HG03460 (cell line): ENCODE measurements around the gene SGK1.

Experiments used
- ATAC-seq: cut with Tn5 transposase; IDR thresholded peaks from one replicate; pipeline ENCODE4 v1.9.1; 2021; ENCODE audit not compliant: unreplicated experiment

The SGK1 gene

GRCh38 chr6:134317471-134318131 is at the start of gene SGK1:
Gene SGK1, minus strand, starts transcription at chr6:134318112. Its CDS starts 652 bp downstream, at chr6:134317460.
- no peak for ATAC-seq

- ATAC-seq: no peak
Measured at GRCh38 chr6:134363323-134364039, 45.6 kb upstream of the SGK1 start.

GRCh38 chr6:134361011-134361410 is 43.1 kb upstream of the SGK1 start:
- no peak for ATAC-seq

- no peak for ATAC-seq
Measured at GRCh38 chr6:134359302-134359701, 41.4 kb upstream of the SGK1 start.

- no peak for ATAC-seq
Measured at GRCh38 chr6:134358320-134358719, 40.4 kb upstream of the SGK1 start.

- ATAC-seq: no peak
Measured at GRCh38 chr6:134357022-134357487, 39.1 kb upstream of the SGK1 start.

GRCh38 chr6:134356405-134356804 is 38.5 kb upstream of the SGK1 start:
- ATAC-seq: no peak

- no peak for ATAC-seq
Measured at GRCh38 chr6:134352786-134353480, 35.0 kb upstream of the SGK1 start.

- no peak for ATAC-seq
Measured at GRCh38 chr6:134351615-134352474, 33.9 kb upstream of the SGK1 start.

- ATAC-seq: no peak
Measured at GRCh38 chr6:134347885-134348805, 30.2 kb upstream of the SGK1 start.

- no peak for ATAC-seq
Measured at GRCh38 chr6:134346932-134347545, 29.1 kb upstream of the SGK1 start.

- no peak for ATAC-seq
Measured at GRCh38 chr6:134345789-134346188, 27.9 kb upstream of the SGK1 start.

GRCh38 chr6:134343066-134343465 is 25.2 kb upstream of the SGK1 start:
- no peak for ATAC-seq

- no peak for ATAC-seq
Measured at GRCh38 chr6:134341999-134342567, 24.2 kb upstream of the SGK1 start.

- no peak for ATAC-seq
Measured at GRCh38 chr6:134340179-134340975, 22.5 kb upstream of the SGK1 start.

- ATAC-seq: no peak
Measured at GRCh38 chr6:134339216-134339615, 21.3 kb upstream of the SGK1 start.

GRCh38 chr6:134331256-134331655 is 13.3 kb upstream of the SGK1 start:
- ATAC-seq: no peak

- ATAC-seq: no peak
Measured at GRCh38 chr6:134330555-134330954, 12.6 kb upstream of the SGK1 start.
